ENCODE results near the gene SLIT3.

GRCh38 chr5:169011451-169011850 is 289.5 kb downstream of the SLIT3 start:
- no peak for TF ChIP-seq POLR2A (IDR thresholded peaks at IDR 0.05; ENCODE audit: low read depth, low read length)
- no peak for TF ChIP-seq POLR2AphosphoS5 (IDR thresholded peaks at IDR 0.05; ENCODE audit: low read depth, low read length)
- TF ChIP-seq TAF1 (IDR thresholded peaks at IDR 0.05; ENCODE audit: low read depth, low read length) = no peak
- no peak for TF ChIP-seq POU2F2 (IDR thresholded peaks at IDR 0.05; ENCODE audit: low read depth, low read length)
- TF ChIP-seq SPI1 (IDR thresholded peaks at IDR 0.05; ENCODE audit: low read depth, low read length) = no peak

Measured in GM12891 (cell line).